Stimulated activated CD8-positive, alpha-beta memory T cell treated with anti-CD3 and anti-CD28 coated beads, Interleukin-4, amount 100 ng/mL, for 1 hour (primary cell): ENCODE data around the gene TMEM127.

Source experiments
- DNase-seq, 2 donors: peaks; one replicate each; pipeline ENCODE4 v3.0.0-alpha.2; 2020; ENCODE audit warnings: low read depth in 2 of 2, low spot score in 1 of 2

TMEM127 gene

GRCh38 chr2:96207774-96208142 lies 58.0 kb downstream of the TMEM127 start:
- no peak for DNase-seq

GRCh38 chr2:96207073-96207773 lies 58.6 kb downstream of the TMEM127 start:
- no peak for DNase-seq

DNA sequence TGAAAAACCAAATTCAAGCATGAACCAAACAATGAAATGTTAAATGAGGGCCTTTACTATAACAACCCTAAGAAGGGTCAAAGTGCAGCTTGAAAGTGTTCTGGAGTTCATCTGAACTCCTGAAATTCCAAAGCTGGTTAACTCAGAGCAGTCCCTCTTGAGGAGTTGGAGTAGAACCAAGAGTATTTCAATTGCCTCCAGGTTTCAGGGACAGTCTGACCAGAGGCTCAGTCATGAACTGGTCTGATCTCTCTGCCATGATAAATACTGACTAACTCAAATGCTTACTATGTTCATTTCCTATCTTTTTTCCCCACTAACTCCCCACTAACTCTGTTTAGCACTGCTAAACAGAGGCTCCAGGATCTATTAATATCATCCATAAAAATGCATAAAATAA lies 59.9 kb downstream of the TMEM127 start:
- no peak for DNase-seq

- no peak for DNase-seq
Observed at GRCh38 chr2:96204836-96205624, 60.8 kb downstream of the TMEM127 start.

- no peak for DNase-seq
Observed at GRCh38 chr2:96203130-96204028, 62.4 kb downstream of the TMEM127 start.

DNA sequence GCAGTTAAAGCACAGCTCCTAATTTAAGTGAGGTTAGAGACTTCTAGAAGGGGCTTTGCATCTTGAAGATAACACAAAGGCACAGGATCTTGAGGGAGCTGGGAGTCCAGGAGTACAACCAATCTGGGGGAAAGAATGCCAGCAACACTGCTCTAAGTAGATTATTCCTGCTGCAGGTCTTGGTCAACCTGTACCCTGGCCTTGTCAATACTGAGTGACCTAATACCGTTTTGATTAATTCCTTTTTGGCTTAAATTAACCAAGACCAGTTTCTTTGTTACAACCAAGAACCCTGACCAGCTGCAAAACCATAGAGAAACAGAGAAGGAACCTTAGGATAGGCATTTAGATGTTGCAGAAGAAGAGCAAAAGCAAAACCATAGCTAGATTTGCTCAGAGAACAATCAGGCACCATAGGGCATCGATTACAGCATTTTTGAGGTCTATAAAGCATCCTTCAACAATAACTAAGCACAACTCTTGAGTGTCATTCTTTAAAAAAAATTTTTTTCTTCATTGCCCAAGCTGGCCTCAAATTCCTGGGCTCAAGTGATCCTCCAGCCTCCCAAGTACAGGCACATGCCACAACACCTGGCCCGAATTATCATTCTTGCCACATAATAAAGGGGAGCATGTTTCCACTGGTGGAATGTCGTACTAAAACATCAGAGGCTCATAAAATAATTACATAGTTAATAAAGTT lies 63.5 kb downstream of the TMEM127 start:
- no peak for DNase-seq

GRCh38 chr2:96201338-96201737 lies 64.5 kb downstream of the TMEM127 start:
- no peak for DNase-seq

DNA sequence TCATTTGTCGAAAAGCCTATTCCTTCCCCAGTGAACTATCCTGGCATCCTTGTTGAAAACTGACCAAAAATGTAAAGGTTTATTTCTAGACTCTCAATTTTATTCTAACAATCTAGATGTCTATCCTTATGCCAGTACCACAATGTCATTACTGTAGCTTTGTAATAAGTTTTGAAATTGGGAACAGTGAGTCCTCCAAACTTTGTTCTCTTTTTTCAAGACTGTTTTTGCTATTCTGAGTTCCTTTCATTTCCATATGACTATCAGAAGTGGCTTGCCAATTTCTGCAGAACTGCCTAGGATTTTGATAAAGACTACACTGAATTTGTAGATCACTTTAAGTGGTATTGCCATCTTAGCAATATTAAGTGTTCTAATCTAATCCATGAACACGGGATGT lies 66.9 kb downstream of the TMEM127 start:
- DNase-seq = no peak
